Left lung (tissue), 10 donors: Measurements from ENCODE around the gene CNTNAP1. TPM values are rescaled to one million over a fixed set of nuclear protein-coding genes. Genes with fewer than 3 reads are reported as not detected.

Experiments
- ATAC-seq: fragments of 200-7000 bp; cut with Tn5 transposase; one replicate; pipeline ENCODE4 v1.9.1; 2020; ENCODE audit warnings: moderate library complexity
- DNase-seq, 4 donors: peaks; one replicate each; pipeline ENCODE4 v3.0.0-alpha.2; 2013 to 2020
- H3K27ac ChIP-seq, 2 donors: fragments of 200-600 bp; sonication (generic) in 1 of 2; one replicate each; pipeline versions ENCODE4 v1.5.0 to v1.8.0; 2020 to 2021
- H3K27me3 ChIP-seq, 2 donors: fragments of 200-600 bp; sonication (generic) in 1 of 2; one replicate each; pipeline versions ENCODE4 v1.5.0 to v1.8.0; 2020 to 2021
- H3K36me3 ChIP-seq, 2 donors: fragments of 200-600 bp; sonication (generic) in 1 of 2; one replicate each; pipeline versions ENCODE4 v1.5.0 to v1.8.0; 2020 to 2021
- H3K4me1 ChIP-seq, 2 donors: fragments of 200-600 bp; one replicate each; pipeline ENCODE4 v1.8.0; 2021
- H3K4me3 ChIP-seq, 2 donors: fragments of 200-600 bp; sonication (generic) in 1 of 2; one replicate each; pipeline versions ENCODE4 v1.5.0 to v1.8.0; 2020 to 2021; ENCODE audit warnings: mild to moderate bottlenecking in 1 of 2
- H3K9me3 ChIP-seq, 2 donors: fragments of 200-600 bp; sonication (generic) in 1 of 2; one replicate each; pipeline versions ENCODE4 v1.5.0 to v1.8.0; 2020 to 2021
- intact Hi-C, 2 donors: fragments of 100-400 bp; cut with DNase I; formaldehyde crosslinking; loops; one replicate each; pipeline versions ENCODE4 v1.11.2 to v1.14.2; 2022
- polyA plus RNA-seq, 6 donors: library from polyadenylated mRNA; unstranded; fragments of 120-200 nt; gene quantifications; one replicate each; pipeline ENCODE4 v1.2.1, GENCODE V29; 2013; ENCODE audit not compliant: insufficient read length in 6 of 6
- total RNA-seq, 2 donors: library from RNA; stranded (reverse); fragmentation: NEBNext Ultra II Directional; extraction: Animal tissue kit (Norgen Biotek cat#: 25700); gene quantifications; one replicate each; pipeline ENCODE4 v1.2.1, GENCODE V29; 2021
- TF ChIP-seq, protein P1 (sequence below), 2 donors: fragments of 200-600 bp; sonication (generic) in 1 of 2; IDR thresholded peaks; one replicate each; pipeline versions ENCODE4 v1.5.0 to v1.8.0; 2021; ENCODE audit warnings: antibody characterized with exemption in 2 of 2
- donor health status: DM: no; HTN: yes; CAD: no.
- donor health status: DM: no; HTN: no; CAD: no.

The CNTNAP1 gene
- total and polyA plus RNA-seq, 8 donors, result 7.3 to 15.6 (median 11.2) TPM

DNA sequence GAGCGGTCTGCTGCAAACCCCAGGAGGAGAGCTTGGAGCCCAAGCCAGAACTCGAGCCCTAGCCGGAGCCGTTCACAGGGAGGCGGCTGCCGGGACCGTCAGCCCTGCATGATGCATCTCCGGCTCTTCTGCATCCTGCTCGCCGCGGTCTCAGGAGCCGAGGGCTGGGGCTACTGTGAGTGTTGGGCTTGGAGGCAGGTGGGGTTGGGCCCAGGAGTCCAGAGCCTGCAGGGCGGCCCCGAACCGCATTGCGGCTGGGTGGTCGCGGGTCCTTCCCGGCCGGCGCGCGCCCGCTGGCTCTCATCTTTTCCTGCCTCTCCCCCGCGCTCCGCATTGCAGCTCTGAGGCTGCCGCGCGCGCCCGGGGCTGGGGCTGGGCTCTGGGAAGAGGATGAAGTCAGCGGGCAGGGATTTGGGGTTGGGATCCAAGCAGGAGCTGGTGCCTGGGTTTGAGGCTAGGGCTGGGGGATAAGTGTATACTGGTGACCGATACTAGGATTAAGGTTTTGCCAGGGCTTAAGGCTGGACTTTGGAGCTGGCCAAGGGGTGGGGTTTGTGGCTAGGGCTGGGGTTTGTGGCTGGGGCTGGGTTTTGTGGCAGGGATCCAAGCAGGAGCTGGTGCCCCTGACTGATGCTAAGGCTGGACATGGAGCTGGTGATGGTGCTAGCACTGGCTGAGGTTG lies 532 bp downstream of the CNTNAP1 start:
- intact Hi-C loops, result no loop called here
- Histone ChIP-seq H3K36me3 (no peaks in the 10 kb centered on the region), H3K27ac (peak overlapping the region; percentile 41 to 74), H3K27me3 (peaks cover 0 to 33% of the 10 kb centered on the region in 2 donors), H3K4me3 (peak overlapping the region; percentile 37 to 42), H3K4me1 (peaks cover 37 to 57% of the 10 kb centered on the region in 2 donors), H3K9me3 (no peaks in the 10 kb centered on the region)
- DNase-seq (peak in 2 of 4 donors; percentile 44 to 83), ATAC-seq (peak; percentile 1)
- TF ChIP-seq, protein P1, sequence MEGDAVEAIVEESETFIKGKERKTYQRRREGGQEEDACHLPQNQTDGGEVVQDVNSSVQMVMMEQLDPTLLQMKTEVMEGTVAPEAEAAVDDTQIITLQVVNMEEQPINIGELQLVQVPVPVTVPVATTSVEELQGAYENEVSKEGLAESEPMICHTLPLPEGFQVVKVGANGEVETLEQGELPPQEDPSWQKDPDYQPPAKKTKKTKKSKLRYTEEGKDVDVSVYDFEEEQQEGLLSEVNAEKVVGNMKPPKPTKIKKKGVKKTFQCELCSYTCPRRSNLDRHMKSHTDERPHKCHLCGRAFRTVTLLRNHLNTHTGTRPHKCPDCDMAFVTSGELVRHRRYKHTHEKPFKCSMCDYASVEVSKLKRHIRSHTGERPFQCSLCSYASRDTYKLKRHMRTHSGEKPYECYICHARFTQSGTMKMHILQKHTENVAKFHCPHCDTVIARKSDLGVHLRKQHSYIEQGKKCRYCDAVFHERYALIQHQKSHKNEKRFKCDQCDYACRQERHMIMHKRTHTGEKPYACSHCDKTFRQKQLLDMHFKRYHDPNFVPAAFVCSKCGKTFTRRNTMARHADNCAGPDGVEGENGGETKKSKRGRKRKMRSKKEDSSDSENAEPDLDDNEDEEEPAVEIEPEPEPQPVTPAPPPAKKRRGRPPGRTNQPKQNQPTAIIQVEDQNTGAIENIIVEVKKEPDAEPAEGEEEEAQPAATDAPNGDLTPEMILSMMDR (IDR thresholded peaks at IDR 0.05), result no peak

DNA sequence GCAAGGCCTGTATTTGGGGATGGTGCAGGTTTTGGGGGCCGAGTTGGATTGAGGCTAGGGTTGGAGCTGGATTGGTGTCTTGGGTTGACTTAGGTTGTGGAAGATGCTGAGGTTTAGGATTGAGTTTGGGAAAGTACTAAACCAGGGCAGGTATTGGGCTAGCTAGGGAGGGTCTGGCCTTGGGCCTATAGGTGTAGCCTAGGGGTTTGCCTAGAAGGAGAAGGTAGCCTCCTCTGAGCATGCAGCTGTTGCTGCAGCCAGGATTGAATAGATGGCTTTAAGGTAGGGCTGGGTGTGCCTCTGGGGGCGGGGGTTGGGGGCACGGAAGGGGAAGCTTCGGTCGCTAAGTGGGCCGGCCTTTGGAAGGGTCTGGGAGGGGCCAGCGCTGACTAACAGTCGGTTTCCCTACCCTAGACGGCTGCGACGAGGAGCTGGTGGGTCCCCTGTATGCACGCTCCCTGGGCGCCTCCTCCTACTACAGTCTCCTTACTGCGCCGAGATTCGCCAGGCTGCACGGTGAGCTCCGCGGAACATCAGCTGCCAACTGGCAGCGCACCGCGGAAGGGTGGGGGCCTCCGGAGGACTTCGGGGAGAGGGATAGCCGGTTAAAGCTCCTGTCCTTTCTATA lies 1.2 kb downstream of the CNTNAP1 start:
- Histone ChIP-seq H3K27ac (no peak overlapping the region), H3K4me3 (peak overlapping the region; percentile 5 to 42), H3K4me1 (peaks cover 36 to 53% of the 10 kb centered on the region in 2 donors), H3K36me3 (no peaks in the 10 kb centered on the region), H3K27me3 (peaks cover 0 to 33% of the 10 kb centered on the region in 2 donors), H3K9me3 (no peaks in the 10 kb centered on the region)
- TF ChIP-seq, protein P1 (IDR thresholded peaks at IDR 0.05), result no peak
- ATAC-seq, result peak; percentile 30
- intact Hi-C loops, result no loop called here
- peak in 1 of 4 donors; percentile 79 for DNase-seq

DNA sequence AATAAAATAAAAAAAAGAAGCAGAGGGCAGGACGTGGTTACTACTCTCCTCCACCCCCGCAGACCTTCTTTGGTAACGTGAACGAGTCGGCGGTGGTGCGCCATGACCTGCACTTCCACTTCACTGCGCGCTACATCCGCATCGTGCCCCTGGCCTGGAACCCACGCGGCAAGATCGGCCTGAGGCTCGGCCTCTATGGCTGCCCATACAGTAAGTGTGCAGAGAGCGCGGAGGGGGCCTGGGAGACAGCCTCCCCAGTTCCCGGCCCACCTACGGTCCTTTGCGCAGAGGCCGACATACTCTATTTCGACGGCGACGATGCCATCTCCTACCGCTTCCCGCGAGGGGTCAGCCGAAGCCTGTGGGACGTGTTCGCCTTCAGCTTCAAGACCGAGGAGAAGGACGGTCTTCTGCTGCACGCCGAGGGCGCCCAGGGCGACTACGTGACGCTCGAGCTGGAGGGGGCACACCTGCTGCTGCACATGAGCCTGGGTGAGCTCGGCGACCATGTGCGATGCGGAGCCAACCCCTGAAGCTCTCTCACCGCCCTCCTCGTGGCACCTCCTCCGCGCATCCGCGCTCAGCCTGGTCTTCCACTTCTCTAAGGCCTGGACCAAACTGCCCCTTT lies 2.7 kb downstream of the CNTNAP1 start:
- Histone ChIP-seq H3K27ac (no peak overlapping the region), H3K4me1 (peaks cover 23 to 38% of the 10 kb centered on the region in 2 donors), H3K36me3 (no peaks in the 10 kb centered on the region), H3K9me3 (no peaks in the 10 kb centered on the region), H3K4me3 (no peak overlapping the region), H3K27me3 (peaks cover 0 to 33% of the 10 kb centered on the region in 2 donors)
- DNase-seq, result peak in 1 of 4 donors; percentile 74
- TF ChIP-seq, protein P1 (IDR thresholded peaks at IDR 0.05), result no peak
- intact Hi-C loops, result no loop called here
- no peak for ATAC-seq

DNA sequence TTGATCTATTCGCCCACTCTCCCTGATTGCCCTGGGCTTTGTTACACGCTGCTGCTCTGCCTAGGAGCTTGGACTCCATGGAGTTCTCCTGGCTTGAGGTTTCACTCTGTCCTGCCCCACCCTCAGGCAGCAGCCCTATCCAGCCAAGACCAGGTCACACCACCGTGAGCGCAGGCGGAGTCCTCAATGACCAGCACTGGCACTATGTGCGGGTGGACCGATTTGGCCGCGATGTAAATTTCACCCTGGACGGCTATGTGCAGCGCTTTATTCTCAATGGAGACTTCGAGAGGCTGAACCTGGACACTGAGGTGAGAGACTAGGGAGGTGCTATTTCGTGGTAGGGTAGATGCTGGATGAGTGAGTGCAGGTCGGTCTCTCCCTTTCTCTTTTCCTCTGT lies 3.5 kb downstream of the CNTNAP1 start:
- TF ChIP-seq, protein P1 (IDR thresholded peaks at IDR 0.05), result no peak
- Histone ChIP-seq H3K9me3 (no peaks in the 10 kb centered on the region), H3K27me3 (peaks cover 0 to 33% of the 10 kb centered on the region in 2 donors), H3K36me3 (peaks cover 0 to 1% of the 10 kb centered on the region in 2 donors), H3K27ac (no peak overlapping the region), H3K4me3 (no peak overlapping the region), H3K4me1 (peaks cover 20 to 30% of the 10 kb centered on the region in 2 donors)
- ATAC-seq, result no peak
- intact Hi-C loops, result no loop called here
- DNase-seq, result peak in 1 of 4 donors; percentile 3
